Spleen (tissue), 7 donors: ENCODE results near the gene C2orf80.

ENCODE experiments used
- CTCF ChIP-seq, 11 experiments: fragments of 200-600 bp in 7 of 11; fragments of 450-650 bp in 4 of 11; sonication (generic) in 4 of 11; IDR thresholded peaks in 8 of 11; conservative IDR thresholded peaks in 3 of 11; 1 replicate in 7 of 11; 2 replicates in 4 of 11; pipeline versions ENCODE4 v1.4.0 to v1.8.0; 2016 to 2021; ENCODE audit warnings: antibody characterized with exemption in 11 of 11, inconsistent platforms in 4 of 11, mild to moderate bottlenecking in 1 of 11
- POLR2A ChIP-seq, 3 donors: fragments of 450-650 bp; IDR thresholded peaks; one replicate each; pipeline ENCODE4 v1.5.1; 2017; ENCODE audit warnings: antibody characterized with exemption in 3 of 3, mild to moderate bottlenecking in 1 of 3
- donor health status: DM: no; HTN: no; CAD: no; lungs with moderate emphysema.
- donor health status: DM: no; HTN: no; CAD: no.
- donor health status: DM: no; HTN: no; CAD: no.

- TF ChIP-seq CTCF (IDR thresholded peaks at IDR 0.05 in 8 of 11, conservative IDR thresholded peaks at IDR 0.05 in 3 of 11) (no peak), POLR2A (IDR thresholded peaks at IDR 0.05) (no peak)
These were observed 33.4 kb downstream of the C2orf80 start for GRCh38 chr2:208156439-208156838.
